Activated CD4-positive, alpha-beta memory T cell treated with anti-CD3 and anti-CD28 coated beads, Interleukin-2, amount 10 ng/mL, durations not matched to agents 7 days and 5 days (primary cell): Measurements from ENCODE around the gene ST8SIA1. TPM values are rescaled to one million over a fixed set of nuclear protein-coding genes. Genes with fewer than 3 reads are reported as not detected.

Source experiments
- CTCF ChIA-PET: fragments of 350-600 bp; sonication (Branson Sonifier 250); formaldehyde crosslinking; loops from one replicate; lab custom pipeline; 2021; ENCODE audit warnings: antibody characterized with exemption, inconsistent platforms; lab: Charles Lee
- POLR2A ChIA-PET: fragments of 350-600 bp; sonication (Branson Sonifier 250); formaldehyde crosslinking; loops from one replicate; lab custom pipeline; 2021; ENCODE audit warnings: antibody characterized with exemption; lab: Charles Lee
- DNase-seq: peaks from one replicate; pipeline ENCODE4 v3.0.0-alpha.2; 2020
- H3K27ac Mint-ChIP-seq: one replicate; pipeline ENCODE4 v1.8.0; 2021; ENCODE audit warnings: mild to moderate bottlenecking, mixed read lengths
- H3K27me3 Mint-ChIP-seq: one replicate; pipeline ENCODE4 v1.8.0; 2021; ENCODE audit warnings: mixed read lengths
- H3K36me3 Mint-ChIP-seq: one replicate; pipeline ENCODE4 v1.8.0; 2021; ENCODE audit warnings: low read depth, mixed read lengths
- H3K4me1 Mint-ChIP-seq: one replicate; pipeline ENCODE4 v1.8.0; 2021; ENCODE audit warnings: mixed read lengths
- H3K4me3 Mint-ChIP-seq: one replicate; pipeline ENCODE4 v1.8.0; 2021; ENCODE audit warnings: mild to moderate bottlenecking, mixed read lengths
- H3K9me3 Mint-ChIP-seq: one replicate; pipeline ENCODE4 v1.8.0; 2021; ENCODE audit warnings: mixed read lengths
- total RNA-seq, 2 experiments: library from RNA; stranded (reverse); gene quantifications; one replicate each; pipeline ENCODE4 v1.2.3, GENCODE V29; 2021

Gene ST8SIA1
- total RNA-seq, 2 experiments from 2014 or later, result 2.6 to 3.1 TPM

DNA sequence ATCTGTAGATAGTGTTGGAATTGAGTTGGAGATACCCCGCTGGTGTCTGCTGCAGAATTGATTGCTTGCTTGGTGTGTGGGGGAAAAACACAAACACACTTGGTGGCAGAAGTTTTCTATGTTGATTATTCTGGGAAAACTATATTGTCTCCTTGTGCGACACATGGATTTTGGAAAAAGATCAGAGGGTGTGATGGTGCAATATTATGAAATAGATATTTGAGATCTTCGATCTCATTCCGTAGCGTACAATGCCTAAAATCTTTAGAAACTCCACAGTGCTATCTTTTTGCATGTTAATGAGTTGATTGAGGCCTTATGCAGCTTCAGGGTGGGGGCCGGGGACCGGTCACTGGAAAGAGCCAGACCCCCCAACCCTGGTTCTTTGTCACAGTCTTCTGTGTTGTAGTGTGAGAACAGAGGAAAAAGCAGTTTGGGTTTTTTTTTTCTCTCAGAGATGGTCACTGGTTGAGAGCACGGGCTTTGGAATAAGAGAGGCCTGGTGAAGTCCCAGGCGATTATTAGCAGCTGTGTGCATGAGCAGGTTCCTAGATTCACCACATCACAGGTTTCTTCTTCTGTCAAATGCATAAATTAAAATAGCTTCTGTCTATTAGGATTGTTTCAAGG, 88.2 kb downstream of the ST8SIA1 start:
- ChIA-PET POLR2A (no interaction called here), CTCF (no interaction called here)
- no peak for DNase-seq
- Mint-ChIP-seq H3K4me3 (no peak overlapping the region), H3K27me3 (no peaks in the 10 kb centered on the region), H3K36me3 (no peaks in the 10 kb centered on the region), H3K9me3 (no peaks in the 10 kb centered on the region), H3K27ac (no peak overlapping the region), H3K4me1 (peaks cover 4% of the 10 kb centered on the region)

DNA sequence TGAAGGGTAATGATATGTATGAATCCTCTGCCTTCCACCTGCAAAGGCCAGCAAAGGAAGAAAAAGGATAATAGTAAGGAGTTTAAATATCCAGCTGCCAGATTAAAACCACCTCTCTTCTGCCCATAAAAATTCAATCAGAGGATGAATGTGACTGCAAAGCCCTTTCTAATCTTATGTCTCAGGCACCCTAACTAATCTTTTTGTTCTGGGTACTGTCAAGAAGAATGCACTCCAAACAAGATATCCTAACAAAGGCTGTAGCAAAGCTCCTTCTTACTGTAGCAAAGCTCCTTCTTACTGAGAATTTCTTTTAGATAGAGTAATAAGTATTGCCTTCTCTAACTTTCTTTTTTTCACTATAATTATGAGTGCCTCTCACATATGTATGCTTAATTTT, 91.8 kb downstream of the ST8SIA1 start:
- CTCF ChIA-PET, result interaction anchor here (1.7 kb wide), 1 partner anchor 14 kb away, joined by 4 read pairs; no protein-coding TSS in a partner anchor
- Mint-ChIP-seq H3K36me3 (no peaks in the 10 kb centered on the region), H3K4me3 (no peak overlapping the region), H3K9me3 (no peaks in the 10 kb centered on the region), H3K4me1 (no peaks in the 10 kb centered on the region), H3K27ac (no peak overlapping the region), H3K27me3 (no peaks in the 10 kb centered on the region)
- POLR2A ChIA-PET, result no interaction called here
- DNase-seq, result no peak

GRCh38 chr12:22238211-22238610, 96.3 kb downstream of the ST8SIA1 start:
- Mint-ChIP-seq H3K27ac (no peak overlapping the region), H3K36me3 (no peaks in the 10 kb centered on the region), H3K27me3 (no peaks in the 10 kb centered on the region), H3K4me1 (no peaks in the 10 kb centered on the region), H3K4me3 (no peak overlapping the region), H3K9me3 (no peaks in the 10 kb centered on the region)
- DNase-seq, result no peak
- ChIA-PET POLR2A (no interaction called here), CTCF (no interaction called here)

DNA sequence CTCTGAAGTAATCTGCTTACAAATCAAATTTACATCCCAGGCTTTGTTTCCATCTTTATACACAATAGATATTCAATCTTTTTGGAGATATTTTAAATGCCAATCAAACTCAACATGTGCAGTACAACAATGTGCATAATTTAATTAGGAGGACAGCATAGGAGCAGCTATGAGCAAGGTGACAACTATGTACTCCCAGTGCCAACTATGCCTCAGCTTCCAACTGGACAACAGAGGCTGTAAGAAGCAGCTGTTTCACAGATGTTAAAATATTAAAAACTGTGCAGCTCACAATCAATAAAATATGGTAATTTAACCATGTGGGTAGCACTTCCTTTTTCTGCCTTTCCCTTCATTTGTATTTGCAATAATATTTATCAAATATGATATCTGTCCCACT, 99.9 kb downstream of the ST8SIA1 start:
- H3K36me3 Mint-ChIP-seq, result no peaks in the 10 kb centered on the region
- DNase-seq, result no peak
- CTCF ChIA-PET, result no interaction called here
- H3K27me3 Mint-ChIP-seq, result no peaks in the 10 kb centered on the region
- no peak overlapping the region for H3K4me3 Mint-ChIP-seq
- H3K27ac Mint-ChIP-seq, result no peak overlapping the region
- H3K9me3 Mint-ChIP-seq, result no peaks in the 10 kb centered on the region
- H3K4me1 Mint-ChIP-seq, result no peaks in the 10 kb centered on the region
- POLR2A ChIA-PET, result no interaction called here

GRCh38 chr12:22231836-22232235, 102.7 kb downstream of the ST8SIA1 start:
- H3K4me3 Mint-ChIP-seq, result no peak overlapping the region
- H3K4me1 Mint-ChIP-seq, result no peaks in the 10 kb centered on the region
- ChIA-PET POLR2A (no interaction called here), CTCF (no interaction called here)
- no peaks in the 10 kb centered on the region for H3K9me3 Mint-ChIP-seq
- H3K36me3 Mint-ChIP-seq, result no peaks in the 10 kb centered on the region
- DNase-seq, result no peak
- no peaks in the 10 kb centered on the region for H3K27me3 Mint-ChIP-seq
- no peak overlapping the region for H3K27ac Mint-ChIP-seq

DNA sequence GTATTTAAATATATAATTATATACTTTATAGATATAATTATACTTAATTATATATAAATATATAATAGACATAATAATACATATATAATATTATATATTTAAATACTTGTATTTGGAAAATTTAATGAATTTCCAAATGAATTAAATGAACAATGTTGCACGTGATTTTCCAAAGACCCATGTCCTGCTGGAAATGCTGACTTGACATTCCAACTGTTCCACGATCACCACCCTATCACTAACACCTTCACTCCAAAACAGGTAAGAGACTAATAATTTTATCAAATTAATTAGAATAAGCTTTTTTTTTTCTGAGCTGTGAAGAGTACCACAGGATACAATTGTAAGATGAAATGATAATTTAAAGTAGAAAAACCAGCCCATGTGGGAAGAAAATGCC, 103.4 kb downstream of the ST8SIA1 start:
- no peaks in the 10 kb centered on the region for H3K36me3 Mint-ChIP-seq
- DNase-seq, result no peak
- H3K9me3 Mint-ChIP-seq, result no peaks in the 10 kb centered on the region
- H3K27me3 Mint-ChIP-seq, result no peaks in the 10 kb centered on the region
- H3K4me3 Mint-ChIP-seq, result no peak overlapping the region
- H3K4me1 Mint-ChIP-seq, result no peaks in the 10 kb centered on the region
- ChIA-PET POLR2A (no interaction called here), CTCF (interaction anchor here (0.6 kb wide), 1 partner anchor 449 kb away, joined by 3 read pairs; no protein-coding TSS in a partner anchor)
- H3K27ac Mint-ChIP-seq, result no peak overlapping the region

DNA sequence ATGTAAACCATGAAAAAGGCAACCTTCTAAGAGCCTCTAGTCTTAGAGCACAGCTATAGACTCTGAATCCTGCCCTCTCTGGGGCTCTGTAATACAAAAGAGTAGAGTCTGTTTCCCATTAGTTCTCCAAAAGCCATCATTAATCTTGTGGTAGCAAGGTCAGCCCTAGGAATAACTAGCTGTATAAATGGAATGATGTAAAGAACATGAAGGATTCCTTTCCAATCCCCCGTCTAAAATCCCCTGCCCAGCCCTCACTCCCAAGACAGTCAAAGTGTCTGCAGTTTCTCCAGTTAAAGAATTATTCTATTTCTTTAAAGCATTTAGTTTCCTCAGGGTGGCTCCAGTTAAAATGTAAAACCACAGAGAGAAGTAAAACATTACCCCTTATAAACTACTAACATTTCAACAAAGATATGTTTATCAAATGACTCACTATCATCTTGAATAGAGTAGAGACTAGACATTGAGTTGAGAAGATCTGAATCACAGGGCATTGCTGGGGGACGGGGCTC, 104.2 kb downstream of the ST8SIA1 start:
- Mint-ChIP-seq H3K27me3 (no peaks in the 10 kb centered on the region), H3K9me3 (no peaks in the 10 kb centered on the region), H3K36me3 (no peaks in the 10 kb centered on the region), H3K27ac (no peak overlapping the region), H3K4me1 (peaks cover 5% of the 10 kb centered on the region), H3K4me3 (no peak overlapping the region)
- POLR2A ChIA-PET, result no interaction called here
- CTCF ChIA-PET, result no interaction called here
- DNase-seq, result no peak

- H3K9me3 Mint-ChIP-seq, result no peaks in the 10 kb centered on the region
- no peak overlapping the region for H3K4me3 Mint-ChIP-seq
- ChIA-PET CTCF (no interaction called here), POLR2A (no interaction called here)
- H3K36me3 Mint-ChIP-seq, result no peaks in the 10 kb centered on the region
- H3K27ac Mint-ChIP-seq, result no peak overlapping the region
- DNase-seq, result no peak
- no peaks in the 10 kb centered on the region for H3K27me3 Mint-ChIP-seq
- peaks cover 9% of the 10 kb centered on the region for H3K4me1 Mint-ChIP-seq
Measured at GRCh38 chr12:22229652-22230279, 104.7 kb downstream of the ST8SIA1 start.

GRCh38 chr12:22228022-22228875, 106.3 kb downstream of the ST8SIA1 start:
- H3K27me3 Mint-ChIP-seq, result no peaks in the 10 kb centered on the region
- H3K9me3 Mint-ChIP-seq, result no peaks in the 10 kb centered on the region
- ChIA-PET CTCF (no interaction called here), POLR2A (no interaction called here)
- DNase-seq, result no peak
- no peaks in the 10 kb centered on the region for H3K36me3 Mint-ChIP-seq
- peaks cover 13% of the 10 kb centered on the region for H3K4me1 Mint-ChIP-seq
- no peak overlapping the region for H3K4me3 Mint-ChIP-seq
- H3K27ac Mint-ChIP-seq, result no peak overlapping the region

GRCh38 chr12:22223356-22223755, 111.2 kb downstream of the ST8SIA1 start:
- no peaks in the 10 kb centered on the region for H3K9me3 Mint-ChIP-seq
- no peak overlapping the region for H3K27ac Mint-ChIP-seq
- H3K4me1 Mint-ChIP-seq, result peaks cover 13% of the 10 kb centered on the region
- no peaks in the 10 kb centered on the region for H3K36me3 Mint-ChIP-seq
- no peaks in the 10 kb centered on the region for H3K27me3 Mint-ChIP-seq
- DNase-seq, result no peak
- H3K4me3 Mint-ChIP-seq, result no peak overlapping the region
- ChIA-PET POLR2A (no interaction called here), CTCF (interaction anchor here (1.6 kb wide), 1 partner anchor 112 kb away, joined by 5 read pairs; no protein-coding TSS in a partner anchor)

- ChIA-PET CTCF (no interaction called here), POLR2A (no interaction called here)
- Mint-ChIP-seq H3K4me1 (no peaks in the 10 kb centered on the region), H3K4me3 (no peak overlapping the region), H3K27ac (no peak overlapping the region), H3K36me3 (no peaks in the 10 kb centered on the region), H3K27me3 (no peaks in the 10 kb centered on the region), H3K9me3 (no peaks in the 10 kb centered on the region)
- no peak for DNase-seq
Measured at GRCh38 chr12:22217556-22217955, 117.0 kb downstream of the ST8SIA1 start.

DNA sequence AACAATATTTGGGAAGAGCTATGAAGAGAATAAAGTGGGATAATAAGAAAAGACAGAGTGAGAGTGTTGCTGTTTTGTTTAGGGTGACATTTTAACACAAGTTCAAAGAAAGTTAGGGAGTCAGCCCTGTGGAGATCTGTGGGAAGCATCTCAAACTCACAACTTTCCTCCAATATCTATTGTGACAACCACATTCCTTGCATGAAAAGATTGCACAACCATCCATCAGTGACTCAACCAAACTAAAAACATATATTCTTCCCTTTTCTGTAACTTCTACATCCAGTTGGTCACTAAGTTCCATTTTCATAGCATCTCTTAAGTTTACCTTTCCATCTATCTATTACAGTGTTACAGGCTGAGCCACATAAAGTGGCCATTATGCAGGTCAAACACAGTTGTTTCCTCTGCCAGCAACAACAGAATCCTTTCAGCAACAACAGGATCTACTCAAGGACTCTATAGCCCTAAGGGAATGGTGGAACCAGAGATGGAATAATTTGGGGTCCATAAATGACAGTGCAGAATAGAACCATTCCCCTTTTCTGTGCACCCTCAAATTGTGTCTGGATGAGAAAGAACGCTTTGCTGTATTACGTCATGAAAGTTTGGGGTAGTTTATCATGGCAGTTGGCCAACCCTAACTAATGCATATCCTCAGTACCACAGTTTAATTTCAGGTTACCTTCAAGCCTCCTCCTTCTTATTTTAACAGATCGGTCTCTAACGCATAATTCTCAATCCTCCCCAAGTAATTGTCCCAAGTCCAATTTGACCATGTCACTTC, 118.8 kb downstream of the ST8SIA1 start:
- CTCF ChIA-PET, result no interaction called here
- H3K9me3 Mint-ChIP-seq, result no peaks in the 10 kb centered on the region
- H3K27ac Mint-ChIP-seq, result no peak overlapping the region
- H3K27me3 Mint-ChIP-seq, result no peaks in the 10 kb centered on the region
- no peaks in the 10 kb centered on the region for H3K4me1 Mint-ChIP-seq
- POLR2A ChIA-PET, result no interaction called here
- no peaks in the 10 kb centered on the region for H3K36me3 Mint-ChIP-seq
- DNase-seq, result no peak
- H3K4me3 Mint-ChIP-seq, result no peak overlapping the region

DNA sequence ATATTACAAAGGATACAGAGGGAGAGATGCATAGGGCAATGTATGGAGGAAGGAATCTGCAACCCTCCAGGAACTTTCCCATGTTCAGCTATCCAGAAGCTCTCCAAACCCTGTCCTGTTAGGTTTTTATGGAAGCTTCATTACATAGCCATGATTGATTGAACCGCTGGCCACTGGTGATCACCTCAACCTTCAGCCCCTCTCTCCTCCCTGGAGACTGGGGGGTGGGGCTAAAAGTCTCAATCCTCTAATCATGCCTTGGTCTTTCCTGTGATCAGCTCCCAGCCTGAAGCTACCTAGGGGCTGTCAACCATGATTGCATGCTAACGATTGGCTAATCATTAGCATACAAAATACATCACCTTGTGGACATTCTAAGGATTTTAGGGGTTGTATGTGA, 123.4 kb downstream of the ST8SIA1 start:
- no peak for DNase-seq
- Mint-ChIP-seq H3K27ac (no peak overlapping the region), H3K4me1 (no peaks in the 10 kb centered on the region), H3K9me3 (no peaks in the 10 kb centered on the region), H3K4me3 (no peak overlapping the region), H3K27me3 (no peaks in the 10 kb centered on the region), H3K36me3 (no peaks in the 10 kb centered on the region)
- CTCF ChIA-PET, result no interaction called here
- POLR2A ChIA-PET, result no interaction called here
